HEK293 (cell line): ENCODE data around the gene TSBP1.

Source experiments
- CTCF ChIA-PET: fragments of 350-600 bp; formaldehyde crosslinking; extraction: SDS; loops from one replicate; lab custom pipeline; 2021; ENCODE audit warnings: antibody characterized with exemption; lab: Yijun Ruan, JAX
- POLR2A ChIA-PET: fragments of 300-600 bp; formaldehyde crosslinking; extraction: SDS; loops from one replicate; lab custom pipeline; 2020; ENCODE audit warnings: antibody characterized with exemption, inconsistent platforms; lab: Yijun Ruan, JAX
- H3K27ac ChIP-seq: fragments of 200-500 bp; sonication (Bioruptor generic); 2 replicates; pipeline ENCODE4 v1.5.1; 2014; ENCODE audit warnings: low read depth, low read length, control low read depth, inconsistent platforms; ENCODE audit errors: extremely low read depth
- H3K36me3 ChIP-seq, 2 experiments: fragments of 200-500 bp in 1 of 2; sonication (Bioruptor generic) in 1 of 2; 1 replicate in 1 of 2; 2 replicates in 1 of 2; pipeline ENCODE4 v1.5.1; 2014 to 2017; ENCODE audit warnings: inconsistent platforms in 2 of 2, low read length in 2 of 2; ENCODE audit not compliant: control insufficient read depth in 2 of 2, insufficient read depth in 1 of 2
- H3K4me1 ChIP-seq: fragments of 200-500 bp; sonication (Bioruptor generic); 2 replicates; pipeline ENCODE4 v1.5.1; 2014; ENCODE audit warnings: mild to moderate bottlenecking, low read length, inconsistent platforms; ENCODE audit not compliant: control insufficient read depth, insufficient read depth
- H3K4me3 ChIP-seq: 2 replicates; pipeline ENCODE4 v1.5.1; 2011; ENCODE audit warnings: low read depth, mild to moderate bottlenecking, control low read depth, low read length, moderate library complexity
- H3K9me3 ChIP-seq: fragments of 200-500 bp; sonication (Bioruptor generic); 2 replicates; pipeline ENCODE4 v1.5.1; 2014; ENCODE audit warnings: low read depth, low read length, inconsistent platforms; ENCODE audit not compliant: control insufficient read depth, insufficient read depth
- IKZF3 ChIP-seq: fragments of 450-650 bp; IDR thresholded peaks from 2 replicates; pipeline ENCODE4 v1.5.0; 2018; ENCODE audit warnings: missing biosample characterization, mild to moderate bottlenecking, missing genetic modification characterization, moderate library complexity
- KLF10 ChIP-seq: fragments of 450-650 bp; IDR thresholded peaks from 2 replicates; pipeline ENCODE4 v1.5.1; 2018; ENCODE audit warnings: missing biosample characterization, mild to moderate bottlenecking, missing genetic modification characterization
- KLF16 ChIP-seq: fragments of 450-650 bp; formaldehyde crosslinking; IDR thresholded peaks from 2 replicates; pipeline ENCODE4 v1.5.1; 2017; ENCODE audit warnings: missing biosample characterization, missing genetic modification characterization
- SP2 ChIP-seq: fragments of 450-650 bp; formaldehyde crosslinking; IDR thresholded peaks from 2 replicates; pipeline ENCODE4 v1.5.1; 2016; ENCODE audit warnings: missing biosample characterization, missing genetic modification characterization
- ZBTB44 ChIP-seq: fragments of 450-650 bp; IDR thresholded peaks from 2 replicates; pipeline ENCODE4 v1.5.1; 2018; ENCODE audit warnings: missing biosample characterization, mild to moderate bottlenecking, missing genetic modification characterization
- ZBTB7A ChIP-seq: fragments of 450-650 bp; formaldehyde crosslinking; IDR thresholded peaks from 2 replicates; pipeline ENCODE4 v1.5.1; 2016; ENCODE audit warnings: low read depth, missing biosample characterization, missing genetic modification characterization
- ZNF10 ChIP-seq: fragments of 450-650 bp; formaldehyde crosslinking; IDR thresholded peaks from 2 replicates; pipeline ENCODE4 v1.5.1; 2017; ENCODE audit warnings: missing biosample characterization, missing genetic modification characterization
- ZNF148 ChIP-seq: fragments of 450-650 bp; formaldehyde crosslinking; IDR thresholded peaks from 2 replicates; pipeline ENCODE4 v1.5.0; 2017; ENCODE audit warnings: missing biosample characterization, missing genetic modification characterization, borderline replicate concordance
- ZNF157 ChIP-seq: fragments of 450-650 bp; formaldehyde crosslinking; IDR thresholded peaks from 2 replicates; pipeline ENCODE4 v1.5.1; 2016; ENCODE audit warnings: missing biosample characterization, missing genetic modification characterization
- ZNF184 ChIP-seq: fragments of 450-650 bp; IDR thresholded peaks from 2 replicates; pipeline ENCODE4 v1.5.1; 2018; ENCODE audit warnings: missing biosample characterization, mild to moderate bottlenecking, missing genetic modification characterization
- ZNF280D ChIP-seq: fragments of 450-650 bp; formaldehyde crosslinking; IDR thresholded peaks from 2 replicates; pipeline ENCODE4 v1.5.1; 2016; ENCODE audit warnings: missing biosample characterization, missing genetic modification characterization
- ZNF391 ChIP-seq: fragments of 450-650 bp; formaldehyde crosslinking; IDR thresholded peaks from 2 replicates; pipeline ENCODE4 v1.5.1; 2016; ENCODE audit warnings: low read depth, missing biosample characterization, missing genetic modification characterization, borderline replicate concordance
- ZNF585B ChIP-seq: fragments of 450-650 bp; formaldehyde crosslinking; IDR thresholded peaks from 2 replicates; pipeline ENCODE4 v1.5.1; 2016; ENCODE audit warnings: missing biosample characterization, missing genetic modification characterization
- ZNF600 ChIP-seq: fragments of 450-650 bp; formaldehyde crosslinking; IDR thresholded peaks from 2 replicates; pipeline ENCODE4 v1.5.1; 2016; ENCODE audit warnings: missing biosample characterization, missing genetic modification characterization
- ZNF621 ChIP-seq: fragments of 450-650 bp; formaldehyde crosslinking; IDR thresholded peaks from 2 replicates; pipeline ENCODE4 v1.5.1; 2017; ENCODE audit warnings: missing biosample characterization, missing genetic modification characterization
- ZNF654 ChIP-seq: fragments of 450-650 bp; formaldehyde crosslinking; IDR thresholded peaks from 2 replicates; pipeline ENCODE4 v1.5.1; 2016; ENCODE audit warnings: low read depth, missing biosample characterization, missing genetic modification characterization
- ZNF677 ChIP-seq: fragments of 450-650 bp; IDR thresholded peaks from 2 replicates; pipeline ENCODE4 v1.5.0; 2018; ENCODE audit warnings: missing biosample characterization, mild to moderate bottlenecking, missing genetic modification characterization, moderate library complexity
- ZNF692 ChIP-seq: fragments of 450-650 bp; formaldehyde crosslinking; IDR thresholded peaks from 2 replicates; pipeline ENCODE4 v1.5.1; 2016; ENCODE audit warnings: missing biosample characterization, missing genetic modification characterization
- ZNF837 ChIP-seq: fragments of 450-650 bp; formaldehyde crosslinking; IDR thresholded peaks from 2 replicates; pipeline ENCODE4 v1.5.1; 2016; ENCODE audit warnings: missing biosample characterization, missing genetic modification characterization
- ZSCAN5A ChIP-seq: fragments of 450-650 bp; formaldehyde crosslinking; IDR thresholded peaks from 2 replicates; pipeline ENCODE4 v1.5.1; 2016; ENCODE audit warnings: missing biosample characterization, missing genetic modification characterization

TSBP1 gene

GRCh38 chr6:32370505-32370904 lies 1.2 kb downstream of the TSBP1 start:
- no peaks in the 10 kb centered on the region for H3K9me3 ChIP-seq
- no peak for TF ChIP-seq ZNF692 (tag by site-specific recombination)
- TF ChIP-seq ZBTB7A: no peak
- no peak for TF ChIP-seq KLF10 (tag by site-specific recombination)
- TF ChIP-seq ZNF621: no peak
- TF ChIP-seq ZNF677 (tag by site-specific recombination): no peak
- TF ChIP-seq ZNF280D (tag by site-specific recombination): no peak
- no peak for TF ChIP-seq ZNF837 (tag by site-specific recombination)
- TF ChIP-seq ZNF10 (tag by site-specific recombination): no peak
- no peak for TF ChIP-seq SP2 (tag by site-specific recombination)
- TF ChIP-seq ZNF148 (tag by site-specific recombination): no peak
- no peak for TF ChIP-seq ZNF654
- no peak for TF ChIP-seq ZBTB44 (tag by site-specific recombination)
- no peak for TF ChIP-seq ZNF184 (tag by site-specific recombination)
- no peak for TF ChIP-seq ZNF391 (tag by site-specific recombination)
- TF ChIP-seq ZNF600: no peak
- no peak for TF ChIP-seq KLF16 (tag by site-specific recombination)
- TF ChIP-seq IKZF3: no peak
- no peak for TF ChIP-seq ZNF585B (tag by site-specific recombination)
- no peak for TF ChIP-seq ZNF157
- TF ChIP-seq, all 188 proteins: peak for 0
- H3K4me1 ChIP-seq: 0 out of 2 replicates have a peak, but pooled peaks cover 3% of the 10 kb centered on the region
- H3K4me3 ChIP-seq: no peak overlapping the region
- H3K36me3 ChIP-seq: no peaks in the 10 kb centered on the region
- no peak overlapping the region for H3K27ac ChIP-seq
- ChIA-PET CTCF (no interaction called here), POLR2A (no interaction called here)

- Histone ChIP-seq H3K4me1 (0 out of 2 replicates have a peak, but pooled peaks cover 3% of the 10 kb centered on the region), H3K27ac (no peak overlapping the region), H3K36me3 (no peaks in the 10 kb centered on the region), H3K4me3 (no peak overlapping the region), H3K9me3 (no peaks in the 10 kb centered on the region)
- ChIA-PET POLR2A (no interaction called here), CTCF (interaction anchor here (0.6 to 1.0 kb wide), 2 partner anchors 46 to 322 kb away, joined by 3 read pairs; no protein-coding TSS in a partner anchor)
- no peak for TF ChIP-seq ZSCAN5A
These were observed 2.0 kb downstream of the TSBP1 start for GRCh38 chr6:32369660-32370059.
